Lung (tissue), 12 donors: ENCODE results near the gene ECE1. TPM values are rescaled to one million over a fixed set of nuclear protein-coding genes. Genes with fewer than 3 reads are reported as not detected.

ENCODE experiments used
- ATAC-seq: fragments of 200-7000 bp; cut with Tn5 transposase; one replicate; pipeline ENCODE4 v1.9.1; 2020; ENCODE audit warnings: moderate number of reproducible peaks; ENCODE audit not compliant: insufficient read depth, low FRiP score
- DNase-seq, 3 donors: peaks; one replicate each; pipeline ENCODE4 v3.0.0-alpha.2; 2013 to 2017
- H3K27ac ChIP-seq, 2 donors: one replicate each; pipeline ENCODE4 v1.5.1; 2013; ENCODE audit warnings: mild to moderate bottlenecking in 2 of 2, moderate library complexity in 2 of 2, control low read depth in 1 of 2, inconsistent platforms in 1 of 2, low read depth in 1 of 2, low read length in 1 of 2
- H3K27me3 ChIP-seq, 3 donors: one replicate each; pipeline ENCODE4 v1.5.1; 2013; ENCODE audit warnings: low read length in 2 of 3; ENCODE audit not compliant: control insufficient read depth in 3 of 3, insufficient read depth in 3 of 3
- H3K36me3 ChIP-seq, 4 donors: one replicate each; pipeline ENCODE4 v1.5.1; 2013; ENCODE audit warnings: low read length in 4 of 4, mild to moderate bottlenecking in 1 of 4, moderate library complexity in 1 of 4; ENCODE audit not compliant: control insufficient read depth in 4 of 4, insufficient read depth in 4 of 4
- H3K4me1 ChIP-seq, 5 donors: one replicate each; pipeline ENCODE4 v1.5.1; 2013; ENCODE audit warnings: low read length in 5 of 5, mild to moderate bottlenecking in 2 of 5, moderate library complexity in 1 of 5; ENCODE audit not compliant: control insufficient read depth in 5 of 5, insufficient read depth in 5 of 5
- H3K4me3 ChIP-seq: one replicate; pipeline ENCODE4 v1.5.1; 2013; ENCODE audit warnings: mild to moderate bottlenecking, control low read depth, moderate library complexity
- H3K9ac ChIP-seq, 2 donors: one replicate each; pipeline ENCODE4 v1.5.1; 2013; ENCODE audit warnings: low read length in 2 of 2, control low read depth in 1 of 2; ENCODE audit not compliant: insufficient read depth in 1 of 2
- H3K9me3 ChIP-seq, 4 donors: one replicate each; pipeline ENCODE4 v1.5.1; 2013; ENCODE audit warnings: low read length in 3 of 4, mild to moderate bottlenecking in 1 of 4, moderate library complexity in 1 of 4; ENCODE audit not compliant: control insufficient read depth in 4 of 4, insufficient read depth in 3 of 4
- WGBS, 2 donors: extraction: QIAGEN DNeasy Blood & Tissue Kit; methylation state at CpG; one replicate each; pipeline ENCODE4 v1.1.7; 2013; 5-methylcytosine and 5-hydroxymethylcytosine counted together
- polyA plus RNA-seq, 2 donors: library from polyadenylated mRNA; stranded (reverse); fragments of 200-250 nt; gene quantifications; one replicate each; pipeline ENCODE4 v1.2.1, GENCODE V29; 2013
- total RNA-seq, 2 donors: library from RNA; depleted of rRNA in 1 of 2; stranded (reverse); fragments of >200 nt in 1 of 2; gene quantifications; one replicate each; pipeline ENCODE4 v1.2.1, GENCODE V29; 2014 to 2021
- TF ChIP-seq, protein P1 (sequence below): IDR thresholded peaks from 2 replicates; pipeline ENCODE4 v1.5.1; 2012; ENCODE audit warnings: mild to moderate bottlenecking; ENCODE audit errors: control extremely low read depth, extremely low read depth
- donor health status: control.
- donor health status: control.
- donor health status: Bipolar disorder and iron deficiency.
- donor health status: healthy.
- donor health status: DM: yes; HTN: yes; CAD: no.

The ECE1 gene
- total and polyA plus RNA-seq, 4 donors, result 55.7 to 129 (median 105) TPM

GRCh38 chr1:21234779-21235178, 55.5 kb downstream of the ECE1 start:
- 93 to 98% methylated on average over 4 of the region's 4 CpGs for WGBS, 2 donors
- H3K27me3 ChIP-seq, result no peaks in the 10 kb centered on the region
- peaks cover 0 to 2% (median 0%) of the 10 kb centered on the region in 5 donors for H3K4me1 ChIP-seq
- peaks cover 0 to 36% (median 11%) of the 10 kb centered on the region in 4 donors for H3K36me3 ChIP-seq
- no peaks in the 10 kb centered on the region for H3K9me3 ChIP-seq
- TF ChIP-seq, protein P1, sequence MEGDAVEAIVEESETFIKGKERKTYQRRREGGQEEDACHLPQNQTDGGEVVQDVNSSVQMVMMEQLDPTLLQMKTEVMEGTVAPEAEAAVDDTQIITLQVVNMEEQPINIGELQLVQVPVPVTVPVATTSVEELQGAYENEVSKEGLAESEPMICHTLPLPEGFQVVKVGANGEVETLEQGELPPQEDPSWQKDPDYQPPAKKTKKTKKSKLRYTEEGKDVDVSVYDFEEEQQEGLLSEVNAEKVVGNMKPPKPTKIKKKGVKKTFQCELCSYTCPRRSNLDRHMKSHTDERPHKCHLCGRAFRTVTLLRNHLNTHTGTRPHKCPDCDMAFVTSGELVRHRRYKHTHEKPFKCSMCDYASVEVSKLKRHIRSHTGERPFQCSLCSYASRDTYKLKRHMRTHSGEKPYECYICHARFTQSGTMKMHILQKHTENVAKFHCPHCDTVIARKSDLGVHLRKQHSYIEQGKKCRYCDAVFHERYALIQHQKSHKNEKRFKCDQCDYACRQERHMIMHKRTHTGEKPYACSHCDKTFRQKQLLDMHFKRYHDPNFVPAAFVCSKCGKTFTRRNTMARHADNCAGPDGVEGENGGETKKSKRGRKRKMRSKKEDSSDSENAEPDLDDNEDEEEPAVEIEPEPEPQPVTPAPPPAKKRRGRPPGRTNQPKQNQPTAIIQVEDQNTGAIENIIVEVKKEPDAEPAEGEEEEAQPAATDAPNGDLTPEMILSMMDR, result no peak
- DNase-seq (no peak), ATAC-seq (no peak)
- H3K9ac ChIP-seq, result no peak overlapping the region
- no peak overlapping the region for H3K27ac ChIP-seq
- H3K4me3 ChIP-seq, result no peak overlapping the region

DNA sequence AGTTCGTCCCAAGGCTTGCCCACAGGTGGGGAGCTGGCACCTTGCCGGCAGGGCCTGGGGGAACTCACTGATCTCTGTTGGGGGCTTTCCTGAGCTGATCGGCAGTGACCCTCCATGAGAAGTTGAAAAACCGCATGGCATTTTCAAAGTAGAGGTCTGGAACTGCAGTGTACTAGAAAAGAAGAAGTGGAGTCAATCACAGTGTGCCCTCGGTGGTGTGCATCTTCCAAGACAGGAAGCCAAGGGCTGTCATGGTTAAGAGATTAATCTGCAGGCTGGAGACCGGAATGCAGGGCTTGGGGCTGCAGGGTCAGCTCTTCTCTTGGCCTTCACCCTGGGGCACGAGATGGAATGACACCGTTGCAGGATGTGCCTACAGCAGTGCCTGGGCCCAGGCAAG, 56.8 kb downstream of the ECE1 start:
- Histone ChIP-seq H3K36me3 (peaks cover 0 to 34% (median 11%) of the 10 kb centered on the region in 4 donors), H3K27me3 (no peaks in the 10 kb centered on the region), H3K9me3 (no peaks in the 10 kb centered on the region), H3K27ac (no peak overlapping the region), H3K4me3 (no peak overlapping the region), H3K4me1 (peaks cover 0 to 1% (median 0%) of the 10 kb centered on the region in 5 donors), H3K9ac (no peak overlapping the region)
- ATAC-seq (no peak), DNase-seq (no peak)
- TF ChIP-seq, protein P1, result no peak
- 33 to 56% methylated on average over 8 of the region's 8 CpGs for WGBS, 2 donors

GRCh38 chr1:21232044-21232443, 58.2 kb downstream of the ECE1 start:
- TF ChIP-seq, protein P1, result peak; percentile 72
- ATAC-seq (peak; percentile 62), DNase-seq (peak; percentile 61 to 79 (median 78))
- Histone ChIP-seq H3K4me3 (no peak overlapping the region), H3K9me3 (no peaks in the 10 kb centered on the region), H3K27me3 (no peaks in the 10 kb centered on the region), H3K36me3 (peaks cover 3 to 32% (median 8%) of the 10 kb centered on the region in 4 donors), H3K9ac (no peak overlapping the region), H3K27ac (no peak overlapping the region), H3K4me1 (no peaks in the 10 kb centered on the region)
- WGBS, 2 donors, result 79 to 80% methylated on average over 3 of the region's 3 CpGs
